B cell (primary cell): ENCODE data around the gene LIG1.

Experiments
- EZH2 ChIP-seq: IDR thresholded peaks from 2 replicates; pipeline ENCODE4 v1.6.1; 2012; ENCODE audit warnings: borderline replicate concordance, low read depth, mild to moderate bottlenecking, moderate library complexity, low read length; ENCODE audit not compliant: insufficient read depth, poor library complexity, severe bottlenecking
- TF ChIP-seq, protein P1 (sequence below): fragments of 200-600 bp; IDR thresholded peaks from one replicate; pipeline ENCODE4 v1.8.0; 2022; ENCODE audit warnings: antibody characterized with exemption, mild to moderate bottlenecking

DNA sequence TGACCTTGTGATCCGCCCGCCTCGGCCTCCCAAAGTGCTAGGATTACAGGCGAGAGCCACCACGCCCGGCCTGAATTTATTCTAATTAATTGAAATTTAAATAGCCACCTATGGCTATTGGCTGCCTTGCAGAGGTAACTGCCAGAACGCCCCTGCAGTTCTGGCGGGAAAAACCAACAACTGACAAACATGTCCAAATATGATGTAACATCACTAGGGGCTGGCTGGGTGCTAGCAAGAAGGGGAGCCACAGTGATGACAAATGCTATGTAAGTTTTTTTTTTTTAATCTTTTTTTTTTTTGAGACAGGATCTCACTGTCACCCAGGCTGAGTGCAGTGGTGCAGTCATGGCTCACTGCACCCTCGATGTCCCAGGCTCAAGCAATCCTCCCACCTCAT is 13.2 kb upstream of the LIG1 start:
- TF ChIP-seq, protein P1, sequence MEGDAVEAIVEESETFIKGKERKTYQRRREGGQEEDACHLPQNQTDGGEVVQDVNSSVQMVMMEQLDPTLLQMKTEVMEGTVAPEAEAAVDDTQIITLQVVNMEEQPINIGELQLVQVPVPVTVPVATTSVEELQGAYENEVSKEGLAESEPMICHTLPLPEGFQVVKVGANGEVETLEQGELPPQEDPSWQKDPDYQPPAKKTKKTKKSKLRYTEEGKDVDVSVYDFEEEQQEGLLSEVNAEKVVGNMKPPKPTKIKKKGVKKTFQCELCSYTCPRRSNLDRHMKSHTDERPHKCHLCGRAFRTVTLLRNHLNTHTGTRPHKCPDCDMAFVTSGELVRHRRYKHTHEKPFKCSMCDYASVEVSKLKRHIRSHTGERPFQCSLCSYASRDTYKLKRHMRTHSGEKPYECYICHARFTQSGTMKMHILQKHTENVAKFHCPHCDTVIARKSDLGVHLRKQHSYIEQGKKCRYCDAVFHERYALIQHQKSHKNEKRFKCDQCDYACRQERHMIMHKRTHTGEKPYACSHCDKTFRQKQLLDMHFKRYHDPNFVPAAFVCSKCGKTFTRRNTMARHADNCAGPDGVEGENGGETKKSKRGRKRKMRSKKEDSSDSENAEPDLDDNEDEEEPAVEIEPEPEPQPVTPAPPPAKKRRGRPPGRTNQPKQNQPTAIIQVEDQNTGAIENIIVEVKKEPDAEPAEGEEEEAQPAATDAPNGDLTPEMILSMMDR: no peak
- no peak for TF ChIP-seq EZH2
